ENCODE data around the gene TSPAN11. TPM values are rescaled to one million over a fixed set of nuclear protein-coding genes. Genes with fewer than 3 reads are reported as not detected.

Gene TSPAN11
- total and polyA plus RNA-seq, 2 of the 8 experiments (the other 6 are each of a cell fraction or from before 2014, with no cell fraction given) = 3.9 to 8.2 TPM

- Histone ChIP-seq H4K8ac (ENCODE audit: extremely low read depth, insufficient read depth, low read length) (no peak overlapping the region), H2BK120ac (replicated peaks; ENCODE audit: low read depth, low read length) (no peak overlapping the region), H3K4ac (replicated peaks; ENCODE audit: insufficient read length, low read depth, low read length) (no peak overlapping the region), H2BK5ac (ENCODE audit: low read depth, low read length) (peak overlapping the region; percentile 72; the same call in 1 of the 2 replicates), H3K18ac (ENCODE audit: extremely low read depth, low read length) (peak overlapping the region; percentile 38), H3K27me3 (replicated peaks in 1 of 4; ENCODE audit: control insufficient read depth in 3 of 4, extremely low read depth in 1 of 4, insufficient read depth in 3 of 4, low read length in 3 of 4) (peaks cover 0 to 2% (median 0%) of the 10 kb centered on the region in 4 experiments; a peak in 1 of 7 replicates), H3K23me2 (ENCODE audit: low read depth, low read length) (no peaks in the 10 kb centered on the region), H4K20me1 (replicated peaks in 1 of 2; ENCODE audit: control insufficient read depth in 1 of 2, insufficient read depth in 2 of 2, low read length in 2 of 2) (peaks cover 0 to 7% of the 10 kb centered on the region in 2 experiments), H2AFZ (ENCODE audit: low read length) (no peak overlapping the region), H2BK20ac (ENCODE audit: low read length) (no peak overlapping the region), H3K9ac (replicated peaks in 1 of 4; ENCODE audit: extremely low read depth in 1 of 4, low read depth in 3 of 4, low read length in 3 of 4) (no peak overlapping the region), H3K4me2 (ENCODE audit: insufficient read depth in 1 of 2, low read depth in 2 of 2, low read length in 2 of 2) (no peak overlapping the region), H3K14ac (ENCODE audit: insufficient read length) (no peak overlapping the region), H2BK15ac (ENCODE audit: low read length) (0 out of 2 replicates have a peak overlapping the region, but pooled peaks have one; percentile 14), H3K27ac (ENCODE audit: low read depth, low read length) (no peak overlapping the region), H4K91ac (replicated peaks; ENCODE audit: insufficient read length, low read length) (peak overlapping the region; percentile 26), H3K79me2 (ENCODE audit: control insufficient read depth in 1 of 2, insufficient read depth in 2 of 2, low read length in 2 of 2) (no peaks in the 10 kb centered on the region), H3K56ac (replicated peaks; ENCODE audit: insufficient read length, low read depth, low read length) (no peak overlapping the region), H3K79me1 (ENCODE audit: low read depth, low read length) (no peaks in the 10 kb centered on the region), H2AK5ac (ENCODE audit: low read depth, low read length) (no peak overlapping the region), H3K9me3 (ENCODE audit: insufficient read depth in 2 of 2, low read depth in 1 of 2, low read length in 1 of 2) (no peaks in the 10 kb centered on the region), H4K5ac (ENCODE audit: insufficient read length, low read depth, low read length) (peak overlapping the region; percentile 20), H3K23ac (ENCODE audit: insufficient read length) (no peak overlapping the region), H3K4me3 (ENCODE audit: extremely low read depth in 1 of 4, insufficient read depth in 2 of 4, low read depth in 3 of 4, low read length in 4 of 4) (no peak overlapping the region), H2BK12ac (ENCODE audit: low read depth, low read length) (peak overlapping the region; percentile 64; the same call in 1 of the 2 replicates), H3K36me3 (ENCODE audit: control insufficient read depth in 2 of 4, insufficient read depth in 4 of 4, low read length in 3 of 4) (no peaks in the 10 kb centered on the region), H3K4me1 (replicated peaks in 1 of 4; ENCODE audit: control insufficient read depth in 3 of 4, insufficient read depth in 4 of 4, low read length in 3 of 4) (peaks cover 2 to 17% (median 7%) of the 10 kb centered on the region in 4 experiments)
- TF ChIP-seq GABPA (IDR thresholded peaks at IDR 0.05; ENCODE audit: borderline replicate concordance, insufficient read depth, low read length) (no peak), TEAD4 (IDR thresholded peaks at IDR 0.05; ENCODE audit: low read depth, low read length) (0 out of 2 replicates have a peak, but pooled peaks have one; percentile 36)
- 86% methylated on average over 7 of the region's 7 CpGs; no CpG with 5 or more reads in 1 of the 2 experiments for WGBS, 2 experiments (ENCODE audit: extremely low coverage in 1 of 2, insufficient coverage in 1 of 2, insufficient read length in 1 of 2, insufficient replicate concordance in 2 of 2, low coverage in 1 of 2, low lambda C conversion rate in 2 of 2, missing lambda C conversion rate in 1 of 2)
- no peak for DNase-seq (ENCODE audit: low read depth in 1 of 2, low spot score in 2 of 2)
- ChIA-PET POLR2A (ENCODE audit: partially characterized antibody) (no interaction called here), CTCF (ENCODE audit: partially characterized antibody) (interaction anchor here (0.6 to 21.1 kb wide), 10 partner anchors 5 to 294 kb away, joined by 3 to 385 read pairs (median 5); no protein-coding TSS in a partner anchor)
- no peak for FAIRE-seq
Observed at GRCh38 chr12:30977537-30978349, 51.2 kb downstream of the TSPAN11 start.

Data from H1 (cell line).